GM13976 (cell line): ENCODE measurements around the gene MLLT10.
A peak's percentile ranks its signal among the peaks of the same experiment; 100 is the strongest.

Experiments used
- DNase-seq: peaks from one replicate; pipeline ENCODE4 v3.0.0; 2012; ENCODE audit warnings: low spot score
- in situ Hi-C: fragments of 300-500 bp; cut with MboI; formaldehyde crosslinking; loops from one replicate; pipeline ENCODE4 v1.12.0; 2022; ENCODE audit warnings: low sequenced_read_pairs, mixed read lengths, inconsistent platforms; ENCODE audit not compliant: unreplicated experiment
- TF ChIP-seq, protein P1 (sequence below): IDR thresholded peaks from 2 replicates; pipeline ENCODE4 v1.5.1; 2012; ENCODE audit warnings: borderline replicate concordance, mild to moderate bottlenecking; ENCODE audit not compliant: insufficient read depth; ENCODE audit errors: extremely low read depth, missing control alignments, control extremely low read depth

Gene MLLT10

GRCh38 chr10:21719502-21719901, 185.5 kb downstream of the MLLT10 start:
- in situ Hi-C loops: no loop called here
- DNase-seq: no peak
- TF ChIP-seq, protein P1, sequence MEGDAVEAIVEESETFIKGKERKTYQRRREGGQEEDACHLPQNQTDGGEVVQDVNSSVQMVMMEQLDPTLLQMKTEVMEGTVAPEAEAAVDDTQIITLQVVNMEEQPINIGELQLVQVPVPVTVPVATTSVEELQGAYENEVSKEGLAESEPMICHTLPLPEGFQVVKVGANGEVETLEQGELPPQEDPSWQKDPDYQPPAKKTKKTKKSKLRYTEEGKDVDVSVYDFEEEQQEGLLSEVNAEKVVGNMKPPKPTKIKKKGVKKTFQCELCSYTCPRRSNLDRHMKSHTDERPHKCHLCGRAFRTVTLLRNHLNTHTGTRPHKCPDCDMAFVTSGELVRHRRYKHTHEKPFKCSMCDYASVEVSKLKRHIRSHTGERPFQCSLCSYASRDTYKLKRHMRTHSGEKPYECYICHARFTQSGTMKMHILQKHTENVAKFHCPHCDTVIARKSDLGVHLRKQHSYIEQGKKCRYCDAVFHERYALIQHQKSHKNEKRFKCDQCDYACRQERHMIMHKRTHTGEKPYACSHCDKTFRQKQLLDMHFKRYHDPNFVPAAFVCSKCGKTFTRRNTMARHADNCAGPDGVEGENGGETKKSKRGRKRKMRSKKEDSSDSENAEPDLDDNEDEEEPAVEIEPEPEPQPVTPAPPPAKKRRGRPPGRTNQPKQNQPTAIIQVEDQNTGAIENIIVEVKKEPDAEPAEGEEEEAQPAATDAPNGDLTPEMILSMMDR: no peak

DNA sequence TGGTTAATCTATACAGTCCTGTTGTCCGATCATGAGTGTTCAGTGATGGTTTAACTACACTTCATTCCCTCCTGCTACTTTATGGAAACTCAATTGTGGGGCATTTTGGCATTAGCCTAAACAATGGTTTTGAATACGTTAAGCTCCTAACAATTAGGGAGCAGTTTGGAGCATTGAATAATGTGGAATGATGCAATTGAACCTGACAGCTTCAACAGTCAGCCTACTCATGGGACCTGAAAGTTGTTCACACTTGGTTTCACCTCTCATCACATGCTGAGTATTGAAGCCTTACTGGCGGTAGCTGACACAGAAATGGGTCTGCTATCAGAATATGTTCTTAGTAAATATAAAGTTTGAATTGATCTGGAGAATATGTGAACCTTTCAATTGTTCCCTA, 186.1 kb downstream of the MLLT10 start:
- in situ Hi-C loops: loop anchor here (10.0 kb wide), 1 partner anchor 225 kb away; no protein-coding TSS in a partner anchor
- DNase-seq: no peak
- TF ChIP-seq, protein P1: no peak

- in situ Hi-C loops: loop anchor here (10.0 kb wide), 1 partner anchor 226 kb away; no protein-coding TSS in a partner anchor
- TF ChIP-seq, protein P1: no peak
- DNase-seq: no peak
Measured at GRCh38 chr10:21721000-21721665, 187.1 kb downstream of the MLLT10 start.

- no peak for DNase-seq
- TF ChIP-seq, protein P1: no peak
- in situ Hi-C loops: loop anchor here (10.0 kb wide), 1 partner anchor 227 kb away; no protein-coding TSS in a partner anchor
Measured at GRCh38 chr10:21722209-21722608, 188.2 kb downstream of the MLLT10 start.

DNA sequence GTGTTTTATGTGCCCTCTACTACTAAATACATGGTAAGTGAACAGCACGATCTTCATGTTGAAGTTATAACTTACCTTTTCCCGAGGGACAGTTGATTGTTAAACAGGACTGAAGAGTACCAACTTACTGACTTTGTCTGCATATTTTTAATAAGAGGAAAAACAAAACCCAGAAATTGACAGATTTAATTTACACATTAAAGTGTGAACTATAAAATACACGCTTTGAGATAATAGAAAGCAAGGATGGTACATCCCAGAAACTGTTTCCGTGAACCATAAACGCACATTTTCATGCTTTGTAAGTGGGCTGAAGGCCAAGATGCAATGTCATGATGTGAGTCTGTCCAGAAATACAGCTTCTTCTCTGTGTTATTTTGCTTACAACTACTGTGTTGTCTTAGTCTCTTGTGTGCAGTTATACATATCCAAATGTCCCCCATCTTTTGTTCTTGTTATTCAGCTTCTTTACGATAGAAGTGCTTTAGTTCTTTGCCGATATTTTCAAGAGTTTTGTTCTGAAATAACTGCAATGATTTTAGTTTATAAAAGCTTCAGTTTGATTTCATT, 190.1 kb downstream of the MLLT10 start:
- no peak for DNase-seq
- in situ Hi-C loops: loop anchor here (10.0 kb wide), 1 partner anchor 229 kb away; no protein-coding TSS in a partner anchor
- TF ChIP-seq, protein P1: no peak

- TF ChIP-seq, protein P1: no peak
- in situ Hi-C loops: loop anchor here (10.0 to 25.0 kb wide), 2 partner anchors 230 to 438 kb away; no protein-coding TSS in a partner anchor
- peak; percentile 58 for DNase-seq
Measured at GRCh38 chr10:21724687-21725367, 190.8 kb downstream of the MLLT10 start.
